NCI-H460 (cell line): ENCODE data around the gene POLR2I. TPM values are rescaled to one million over a fixed set of nuclear protein-coding genes. Genes with fewer than 3 reads are reported as not detected.
"Not testable (repeated sequence)": the region's sequence is repeated elsewhere in the genome, so short reads cannot be mapped to it uniquely, and the experiment has no call there.

Experiments used
- DNase-seq: peaks from one replicate; pipeline ENCODE4 v3.0.0-alpha.2; 2016; ENCODE audit warnings: low read depth; ENCODE audit errors: extremely low read depth
- total RNA-seq: library from RNA; depleted of rRNA; stranded (reverse); fragments of >200 nt; shearing (Covaris generic); gene quantifications from 2 replicates; pipeline ENCODE4 v1.2.3, GENCODE V29; 2014

Gene POLR2I
- total RNA-seq, 1 experiment from 2014 or later = 90.1 TPM

DNA sequence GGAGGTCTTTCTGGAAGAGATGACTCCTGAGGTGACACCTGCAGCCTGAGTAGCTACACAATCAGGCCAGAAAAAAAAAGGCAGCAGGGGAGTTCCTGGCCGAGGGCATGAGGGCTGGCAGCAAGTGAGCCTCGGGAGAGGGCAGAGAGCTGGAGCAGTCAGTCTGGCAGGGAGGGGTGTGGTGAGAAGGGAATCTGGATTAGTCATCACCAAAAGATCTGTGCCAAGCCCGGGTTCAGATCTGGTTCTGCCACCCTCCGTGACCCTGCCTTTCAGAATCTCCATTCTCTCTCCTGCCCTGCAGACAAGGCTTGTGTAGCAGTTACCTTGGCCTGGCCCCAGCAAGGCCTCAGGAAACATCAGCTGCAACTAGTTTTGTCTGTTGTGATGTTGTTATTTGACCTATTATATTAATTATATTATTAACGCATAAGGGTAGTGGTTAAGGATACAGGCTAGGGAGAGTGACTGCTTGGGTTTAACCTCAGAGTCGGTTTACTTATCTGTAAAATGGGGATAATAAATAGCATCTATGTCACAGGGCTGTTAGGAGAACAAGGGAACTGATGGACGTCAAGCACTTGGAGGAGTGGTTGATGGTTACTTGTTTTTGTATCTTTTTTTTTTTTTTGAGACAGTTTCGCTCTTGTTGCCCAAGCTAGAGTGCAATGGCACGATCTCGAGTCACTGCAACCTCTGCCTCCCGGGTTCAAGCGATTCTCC lies 22.4 kb upstream of the POLR2I start:
- DNase-seq = peak; percentile 57

- DNase-seq = not testable (repeated sequence)
Observed at GRCh38 chr19:36134867-36135266, 20.2 kb upstream of the POLR2I start.

- DNase-seq = not testable (repeated sequence)
Observed at GRCh38 chr19:36131221-36131620, 16.5 kb upstream of the POLR2I start.

- DNase-seq = no peak
Observed at GRCh38 chr19:36128392-36128736, 13.7 kb upstream of the POLR2I start.

GRCh38 chr19:36125557-36125956 lies 10.9 kb upstream of the POLR2I start:
- no peak for DNase-seq

- no peak for DNase-seq
Observed at GRCh38 chr19:36121486-36122124, 6.9 kb upstream of the POLR2I start.

GRCh38 chr19:36120984-36121358 lies 6.3 kb upstream of the POLR2I start:
- DNase-seq = no peak

DNA sequence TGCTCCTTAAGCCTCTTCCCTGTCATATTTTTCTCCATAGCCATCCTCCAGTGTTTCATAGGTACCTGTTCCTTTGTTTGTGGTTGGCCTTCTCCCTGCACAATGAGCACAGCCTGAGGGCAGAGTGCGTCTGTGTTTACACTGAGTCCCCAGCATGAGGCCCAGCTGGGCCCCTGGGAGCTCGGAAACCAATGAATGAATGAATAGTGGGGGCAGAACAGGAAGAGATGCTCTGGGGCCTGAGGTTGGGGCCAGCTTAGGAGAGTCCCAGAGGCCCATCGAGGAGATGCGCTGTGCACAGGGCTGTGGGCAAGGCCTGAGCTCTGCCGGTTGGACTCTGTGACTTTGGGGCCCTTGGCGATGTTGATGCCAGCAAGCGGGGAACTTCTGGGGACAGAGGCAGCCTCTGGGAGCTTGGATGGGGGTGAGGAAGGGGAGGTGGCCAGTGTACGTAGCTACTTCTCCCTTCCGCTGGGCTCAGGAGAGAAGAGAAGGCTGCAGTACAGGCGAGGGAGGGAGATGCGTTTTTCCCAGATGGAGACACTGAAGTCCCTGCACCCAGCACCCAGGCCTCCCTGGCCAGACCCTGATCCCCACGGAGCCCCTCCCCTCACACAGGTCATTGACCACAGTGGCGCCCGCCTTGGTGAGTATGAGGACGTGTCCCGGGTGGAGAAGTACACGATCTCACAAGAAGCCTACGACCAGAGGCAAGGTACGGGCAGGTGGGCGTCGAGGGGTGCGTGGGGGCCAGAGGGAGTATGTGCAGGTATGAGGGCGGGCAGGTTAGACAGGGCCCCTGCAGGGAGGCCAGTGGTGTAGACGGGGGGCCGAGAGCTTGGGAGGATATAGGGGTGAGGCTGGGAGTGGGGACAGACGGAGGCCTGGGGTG lies 5.7 kb upstream of the POLR2I start:
- DNase-seq = no peak

- no peak for DNase-seq
Observed at GRCh38 chr19:36116344-36116637, 1.6 kb upstream of the POLR2I start.

DNA sequence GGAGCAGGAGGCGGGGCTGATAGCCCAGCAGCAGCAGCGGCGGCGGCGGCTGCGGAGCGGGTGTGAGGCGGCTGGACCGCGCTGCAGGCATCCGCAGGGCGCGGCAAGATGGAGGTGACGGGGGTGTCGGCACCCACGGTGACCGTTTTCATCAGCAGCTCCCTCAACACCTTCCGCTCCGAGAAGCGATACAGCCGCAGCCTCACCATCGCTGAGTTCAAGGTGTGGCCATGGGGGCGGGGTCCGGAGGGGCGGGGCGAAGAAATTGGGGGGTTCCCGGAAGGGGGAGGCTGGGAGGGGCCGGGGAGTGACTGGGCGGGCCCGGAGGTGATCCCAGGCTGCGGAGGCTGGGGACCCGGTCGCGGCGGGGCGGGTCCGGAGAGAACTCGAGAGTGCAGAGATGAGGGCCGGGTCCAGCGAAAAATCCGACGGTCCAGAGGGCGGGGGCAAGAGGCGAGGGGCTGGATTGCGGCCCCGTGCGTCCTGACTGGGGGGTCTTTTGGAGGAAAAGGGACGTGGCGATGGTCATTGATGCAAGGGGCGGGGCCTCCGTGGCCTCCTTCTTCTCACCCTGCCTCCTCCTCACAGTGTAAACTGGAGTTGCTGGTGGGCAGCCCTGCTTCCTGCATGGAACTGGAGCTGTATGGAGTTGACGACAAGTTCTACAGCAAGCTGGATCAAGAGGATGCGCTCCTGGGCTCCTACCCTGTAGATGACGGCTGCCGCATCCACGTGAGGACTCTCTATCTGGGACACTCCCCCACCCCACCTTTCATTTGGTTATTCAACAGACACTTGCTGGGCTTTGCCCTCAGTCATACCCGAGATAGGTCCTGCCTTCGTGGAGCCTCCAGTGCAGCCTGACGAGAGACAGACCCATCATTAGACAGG lies 1.0 kb upstream of the POLR2I start, which contains the start of gene TBCB:
TBCB (plus strand) TSS at position 16 of the 891 bp plus-strand sequence; CDS start at position 109, 93 bp downstream.
- no peak for DNase-seq

- DNase-seq = no peak
Observed at GRCh38 chr19:36113894-36114720, 568 bp downstream of the POLR2I start.

DNA sequence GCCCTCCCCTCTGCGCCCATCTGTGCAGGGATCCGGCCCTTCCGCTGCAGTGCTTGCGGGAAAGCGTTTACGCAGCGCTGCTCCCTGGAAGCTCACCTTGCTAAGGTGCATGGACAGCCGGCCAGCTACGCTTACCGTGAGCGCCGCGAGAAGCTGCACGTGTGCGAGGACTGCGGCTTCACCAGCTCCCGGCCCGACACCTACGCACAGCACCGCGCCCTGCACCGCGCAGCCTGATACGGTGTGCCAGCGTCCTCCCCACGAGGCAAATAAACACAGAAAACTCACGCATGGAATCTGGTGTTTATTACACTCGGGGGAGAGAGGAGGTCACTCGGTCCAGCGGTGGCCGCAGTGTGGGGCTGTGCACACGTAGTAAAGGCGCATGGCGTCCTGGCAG lies 1.2 kb downstream of the POLR2I start:
- DNase-seq = no peak

DNA sequence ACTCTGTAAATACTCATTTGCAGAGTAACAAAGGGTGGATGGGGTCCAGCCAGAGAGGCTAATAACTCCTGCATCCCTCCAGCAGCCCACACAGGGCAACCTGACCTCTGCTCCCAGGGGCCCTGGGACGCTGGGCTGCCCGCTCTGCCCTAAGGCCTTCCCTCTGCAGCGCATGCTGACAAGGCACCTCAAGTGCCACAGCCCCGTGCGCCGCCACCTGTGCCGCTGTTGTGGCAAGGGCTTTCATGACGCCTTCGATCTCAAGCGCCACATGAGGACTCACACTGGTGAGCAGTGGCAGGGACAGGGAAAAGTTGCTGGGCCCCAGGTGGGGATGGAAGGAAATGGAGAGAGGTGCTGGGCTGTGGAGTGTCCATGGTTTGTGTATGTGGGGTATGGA lies 2.0 kb downstream of the POLR2I start:
- no peak for DNase-seq

GRCh38 chr19:36111200-36111539 lies 3.5 kb downstream of the POLR2I start:
- DNase-seq = no peak

DNA sequence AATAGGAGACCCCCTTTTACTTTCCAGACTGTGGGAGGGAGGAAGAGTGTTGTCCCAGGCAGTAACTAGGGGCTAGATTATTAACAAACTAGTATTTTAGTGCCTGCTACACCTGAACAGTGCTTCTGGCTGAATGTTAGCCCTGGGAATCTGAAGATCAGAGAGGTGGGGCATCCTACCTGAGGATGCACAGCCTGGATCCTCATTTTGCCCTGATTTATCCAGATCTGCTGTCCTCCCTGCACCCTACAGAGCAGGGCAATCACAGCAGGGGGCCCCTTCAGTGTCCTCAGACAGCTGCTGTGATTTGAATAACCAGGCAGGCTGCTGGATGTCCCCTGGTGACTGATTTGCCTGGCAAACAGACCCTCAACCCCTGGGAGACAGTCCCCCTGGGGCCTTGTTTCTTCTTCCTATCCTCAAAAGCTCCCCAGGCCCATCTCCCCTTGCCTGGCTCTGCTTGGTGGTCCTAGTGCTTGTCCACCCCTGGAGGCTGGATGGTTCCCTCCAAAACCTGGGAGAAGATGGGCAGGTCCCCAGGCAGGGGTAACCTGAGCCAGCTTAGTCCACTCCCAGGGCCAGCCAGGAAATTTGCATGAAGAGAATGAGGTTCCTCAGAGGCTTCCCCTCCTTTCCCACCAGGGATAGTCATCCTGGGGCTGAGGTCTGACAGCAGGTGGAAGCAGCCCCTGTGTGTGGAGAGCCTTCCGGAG lies 4.0 kb downstream of the POLR2I start, which contains the start of gene OVOL3:
OVOL3 (plus strand) TSS at position 657 of the 713 bp plus-strand sequence. CDS start 60 bp downstream, outside the sequence.
- no peak for DNase-seq

DNA sequence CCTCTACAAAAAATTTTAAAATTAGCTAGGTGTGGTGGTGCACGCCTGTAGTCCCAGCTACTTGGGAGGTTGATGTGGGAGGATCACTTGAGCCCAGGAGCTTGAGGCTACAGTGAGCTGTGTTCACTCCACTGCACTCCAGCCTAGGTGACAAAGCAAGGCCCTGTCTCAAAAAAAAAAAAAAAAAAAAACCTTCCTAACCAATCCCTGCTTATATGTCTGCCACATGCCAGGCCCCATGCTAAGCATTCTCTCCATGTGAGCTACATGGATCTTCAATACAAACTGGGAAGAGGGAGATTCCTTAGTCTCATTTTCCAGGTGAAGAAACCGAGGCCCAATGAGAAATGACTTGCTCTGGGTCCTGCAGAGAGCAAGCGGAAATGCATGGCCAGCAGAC lies 6.0 kb downstream of the POLR2I start:
- no peak for DNase-seq

DNA sequence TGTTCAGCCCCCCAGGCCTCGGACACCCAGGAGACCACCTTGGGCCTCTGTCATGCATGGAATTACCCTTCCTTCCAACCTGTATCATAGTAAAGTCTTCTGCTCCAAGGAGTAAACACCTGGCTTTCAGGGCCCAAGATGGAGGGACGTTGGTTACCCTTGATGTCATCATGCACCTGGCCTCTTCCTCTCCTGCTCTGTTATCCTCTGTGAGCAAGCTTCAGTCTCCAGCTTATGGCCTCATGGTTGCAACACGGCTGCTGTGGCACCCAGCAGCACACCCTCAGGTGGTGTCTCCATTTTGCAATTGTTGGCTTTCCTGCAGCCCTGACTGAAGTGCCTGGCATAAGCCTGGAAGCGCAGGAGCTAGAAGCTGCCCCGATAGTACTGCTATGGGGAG lies 7.7 kb downstream of the POLR2I start:
- no peak for DNase-seq

DNA sequence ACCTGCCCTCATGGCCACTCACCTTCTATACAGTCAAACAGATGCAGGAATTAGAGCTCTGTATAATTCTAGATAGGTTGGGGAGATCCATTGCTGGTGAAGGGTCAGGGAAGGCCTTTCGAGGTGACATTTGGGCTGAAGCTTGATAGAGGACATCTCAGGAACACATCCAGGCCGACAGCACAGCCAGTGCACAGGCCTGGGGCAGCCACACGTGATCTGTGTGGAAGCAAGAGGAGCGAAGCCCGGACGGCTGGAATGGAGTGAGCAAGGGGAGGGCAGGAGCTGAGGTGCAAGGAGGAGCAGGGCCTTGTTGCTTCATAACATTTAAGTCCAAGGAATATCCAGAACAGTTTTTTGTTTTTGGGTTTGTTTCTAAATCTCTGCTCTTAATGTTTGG lies 8.2 kb downstream of the POLR2I start:
- no peak for DNase-seq
